Prostate gland (tissue), 2 donors: ENCODE data around the gene CTAG1A.
"Not testable (repeated sequence)": the region's sequence is repeated elsewhere in the genome, so short reads cannot be mapped to it uniquely, and the experiment has no call there.

Experiments used
- POLR2A ChIP-seq: fragments of 450-650 bp; IDR thresholded peaks from one replicate; pipeline ENCODE4 v1.6.1; 2016; ENCODE audit warnings: antibody characterized with exemption, mild to moderate bottlenecking
- POLR2AphosphoS5 ChIP-seq: sonication (generic); formaldehyde crosslinking; IDR thresholded peaks from one replicate; pipeline ENCODE4 v1.6.1; 2017; ENCODE audit warnings: antibody characterized with exemption
- TF ChIP-seq, protein P1 (sequence below), 4 experiments: fragments of 200-600 bp in 2 of 4; fragments of 450-650 bp in 2 of 4; sonication (generic) in 2 of 4; IDR thresholded peaks; 1 replicate in 3 of 4; 2 replicates in 1 of 4; pipeline ENCODE4 v1.5.1; 2016 to 2019; ENCODE audit warnings: antibody characterized with exemption in 4 of 4, mild to moderate bottlenecking in 2 of 4, moderate library complexity in 2 of 4

DNA sequence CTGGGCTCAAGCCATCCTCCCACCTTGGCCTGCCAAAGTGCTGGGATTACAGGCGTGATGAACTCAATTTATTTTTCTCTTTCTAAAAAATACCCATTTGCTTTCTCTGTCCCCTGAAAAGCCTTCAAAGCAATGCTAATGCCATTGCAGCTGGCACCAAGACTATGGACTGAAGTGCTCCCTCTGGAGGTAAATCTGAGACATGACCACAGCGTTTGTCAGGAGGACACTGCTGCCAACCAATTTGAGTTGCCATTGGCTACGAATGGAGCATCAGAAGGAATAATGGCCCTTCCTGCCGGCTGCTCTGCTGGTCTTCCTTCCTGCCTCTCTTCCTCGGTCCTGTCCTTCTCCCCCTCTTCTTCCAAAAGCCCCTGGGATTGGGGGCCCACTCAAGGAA is 9.9 kb upstream of the CTAG1A start:
- TF ChIP-seq, protein P1, sequence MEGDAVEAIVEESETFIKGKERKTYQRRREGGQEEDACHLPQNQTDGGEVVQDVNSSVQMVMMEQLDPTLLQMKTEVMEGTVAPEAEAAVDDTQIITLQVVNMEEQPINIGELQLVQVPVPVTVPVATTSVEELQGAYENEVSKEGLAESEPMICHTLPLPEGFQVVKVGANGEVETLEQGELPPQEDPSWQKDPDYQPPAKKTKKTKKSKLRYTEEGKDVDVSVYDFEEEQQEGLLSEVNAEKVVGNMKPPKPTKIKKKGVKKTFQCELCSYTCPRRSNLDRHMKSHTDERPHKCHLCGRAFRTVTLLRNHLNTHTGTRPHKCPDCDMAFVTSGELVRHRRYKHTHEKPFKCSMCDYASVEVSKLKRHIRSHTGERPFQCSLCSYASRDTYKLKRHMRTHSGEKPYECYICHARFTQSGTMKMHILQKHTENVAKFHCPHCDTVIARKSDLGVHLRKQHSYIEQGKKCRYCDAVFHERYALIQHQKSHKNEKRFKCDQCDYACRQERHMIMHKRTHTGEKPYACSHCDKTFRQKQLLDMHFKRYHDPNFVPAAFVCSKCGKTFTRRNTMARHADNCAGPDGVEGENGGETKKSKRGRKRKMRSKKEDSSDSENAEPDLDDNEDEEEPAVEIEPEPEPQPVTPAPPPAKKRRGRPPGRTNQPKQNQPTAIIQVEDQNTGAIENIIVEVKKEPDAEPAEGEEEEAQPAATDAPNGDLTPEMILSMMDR (IDR thresholded peaks at IDR 0.05), result not testable (repeated sequence)
- TF ChIP-seq POLR2A, POLR2AphosphoS5: not testable (repeated sequence)
